GM04503 (cell line): ENCODE results near the gene FOCAD.
"Not testable (repeated sequence)": the region's sequence is repeated elsewhere in the genome, so short reads cannot be mapped to it uniquely, and the experiment has no call there.

Source experiments
- DNase-seq: peaks from one replicate; pipeline ENCODE4 v3.0.0-alpha.2; 2012; ENCODE audit warnings: low read depth

The FOCAD gene

GRCh38 chr9:20884985-20885593 lies 201.0 kb downstream of the FOCAD start:
- no peak for DNase-seq

DNA sequence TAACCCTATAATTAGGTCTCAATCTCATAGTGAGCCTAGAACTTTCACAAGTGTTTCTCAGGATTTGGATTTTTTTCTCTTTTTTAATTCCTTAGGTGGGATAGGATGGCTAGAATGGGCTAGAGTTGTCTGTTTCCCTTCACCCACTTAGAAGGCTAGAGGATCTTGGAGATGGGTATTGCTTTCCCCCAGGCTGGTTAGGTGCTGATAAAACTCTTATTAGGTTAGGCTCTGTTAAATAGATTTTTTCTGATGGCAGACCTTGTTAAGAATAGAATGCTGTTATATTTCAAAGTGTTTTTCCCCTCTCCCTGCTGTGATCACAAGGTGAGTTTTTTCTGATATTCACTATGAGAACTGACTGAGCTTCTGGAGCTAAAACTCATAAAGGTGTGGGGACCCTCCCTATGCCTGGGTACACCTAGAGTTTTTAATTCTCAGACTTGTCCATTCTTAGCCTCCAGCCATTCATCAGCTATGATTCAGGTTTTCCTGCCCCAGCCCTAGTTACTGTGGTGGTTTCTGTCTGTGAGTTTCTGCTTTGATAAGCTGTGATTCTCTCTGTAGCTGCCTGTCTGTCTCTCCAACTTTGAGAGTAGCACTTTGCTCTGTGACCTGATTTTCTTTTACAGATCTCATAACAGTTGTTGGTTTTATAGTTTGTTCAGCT lies 215.0 kb downstream of the FOCAD start:
- no peak for DNase-seq

- DNase-seq, result no peak
Measured at GRCh38 chr9:20903212-20903611, 219.2 kb downstream of the FOCAD start.

- DNase-seq, result no peak
Measured at GRCh38 chr9:20904995-20905394, 220.9 kb downstream of the FOCAD start.

DNA sequence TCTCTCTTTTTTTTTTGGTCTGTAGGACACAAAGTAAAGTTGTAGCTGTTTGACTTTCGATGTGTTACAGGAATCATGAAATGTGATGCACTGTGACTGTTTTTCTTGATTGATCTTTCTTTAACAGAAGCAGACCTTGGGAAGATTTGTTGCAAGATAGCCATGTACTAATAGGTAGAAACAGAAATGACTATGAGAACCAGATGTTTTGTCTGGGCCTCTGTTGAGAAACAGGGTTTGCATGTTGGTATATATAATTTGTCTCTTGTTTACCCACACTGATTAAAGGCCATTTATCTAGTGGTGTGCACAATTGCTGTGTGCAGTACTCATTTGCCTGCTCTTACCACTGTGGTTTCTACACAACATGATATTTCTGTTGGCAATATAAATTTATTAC lies 222.3 kb downstream of the FOCAD start:
- DNase-seq, result no peak

- DNase-seq, result no peak
Measured at GRCh38 chr9:20908461-20908860, 224.4 kb downstream of the FOCAD start.

- DNase-seq, result no peak
Measured at GRCh38 chr9:20914556-20914955, 230.5 kb downstream of the FOCAD start.

DNA sequence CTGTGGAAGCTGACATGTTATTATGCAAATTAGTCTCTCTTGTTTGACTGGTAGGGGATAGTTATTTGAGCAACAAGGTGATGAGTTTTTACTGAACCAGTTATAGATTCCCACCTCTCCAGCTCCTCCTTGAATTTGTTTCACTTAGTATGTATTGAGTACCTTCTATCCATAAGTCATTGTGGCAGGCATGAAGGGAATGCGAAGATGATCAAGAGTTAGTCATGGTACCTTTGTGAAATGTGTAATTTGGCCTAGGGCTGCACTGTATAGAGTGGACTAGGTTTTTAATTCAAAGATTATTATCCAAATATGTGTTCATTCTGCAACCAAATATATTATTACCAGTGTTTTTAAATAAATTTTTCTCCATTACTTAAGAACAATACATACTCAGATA lies 237.3 kb downstream of the FOCAD start:
- DNase-seq, result no peak

DNA sequence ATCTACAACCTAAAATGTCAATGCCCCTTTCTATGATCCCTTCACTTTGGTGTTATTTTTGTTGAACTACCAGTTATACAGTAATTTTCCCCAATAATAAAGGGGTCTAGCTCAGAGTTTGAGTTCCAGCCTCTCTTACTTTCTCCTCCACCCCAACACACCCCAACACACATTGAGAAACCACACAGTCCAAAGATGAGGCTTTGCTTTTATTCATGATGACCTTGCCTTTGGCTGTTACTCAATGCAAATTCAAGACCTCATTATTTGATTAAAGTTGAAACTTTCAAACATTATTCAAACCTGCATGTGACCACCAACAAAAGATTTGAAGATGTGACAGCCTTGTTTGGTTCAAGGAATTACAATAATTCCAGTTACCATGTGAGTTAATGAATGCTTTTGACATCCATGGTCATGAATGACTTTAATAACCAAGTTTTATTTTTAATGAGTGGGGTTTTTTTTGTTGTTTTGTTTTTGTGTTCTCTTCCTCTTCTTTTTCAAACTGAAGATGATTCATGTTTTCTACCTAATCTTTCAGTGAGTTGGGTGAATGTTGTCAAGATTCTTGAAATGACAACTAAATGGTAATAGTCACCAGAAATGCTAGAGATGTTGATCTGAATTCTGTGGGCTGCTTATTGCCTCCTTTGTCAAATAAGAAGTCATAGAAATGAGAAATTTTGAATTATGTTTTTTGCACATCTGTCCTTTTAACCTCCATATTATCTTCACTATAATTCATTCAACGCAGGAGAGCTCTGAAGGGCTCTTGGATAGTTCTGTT lies 241.4 kb downstream of the FOCAD start:
- DNase-seq, result no peak

GRCh38 chr9:20929276-20929675 lies 245.2 kb downstream of the FOCAD start:
- no peak for DNase-seq

- no peak for DNase-seq
Measured at GRCh38 chr9:20930836-20931235, 246.8 kb downstream of the FOCAD start.

GRCh38 chr9:20940447-20941173 lies 256.6 kb downstream of the FOCAD start:
- no peak for DNase-seq

- DNase-seq, result no peak
Measured at GRCh38 chr9:20941174-20941690, 257.2 kb downstream of the FOCAD start.

DNA sequence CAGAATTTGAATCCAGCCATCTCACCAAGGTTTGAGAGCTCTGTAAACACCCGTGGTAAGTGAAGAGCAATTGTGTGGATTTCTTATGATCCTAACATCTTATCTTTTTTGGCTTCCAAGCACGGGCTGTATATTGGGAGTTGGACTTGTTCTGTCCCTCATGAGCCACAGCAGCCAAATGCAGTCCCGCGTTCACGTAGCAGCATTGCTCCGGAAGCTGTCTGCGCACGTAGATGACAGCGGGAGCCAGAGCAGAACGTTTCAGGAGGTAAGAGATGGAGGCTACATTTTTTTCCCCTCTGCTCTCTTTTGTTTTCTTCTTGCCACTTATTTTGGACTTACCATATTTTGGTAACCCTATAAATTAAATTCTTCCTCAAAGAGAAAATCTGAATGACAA lies 260.4 kb downstream of the FOCAD start:
- DNase-seq, result no peak

- no peak for DNase-seq
Measured at GRCh38 chr9:20945269-20945668, 261.2 kb downstream of the FOCAD start.

DNA sequence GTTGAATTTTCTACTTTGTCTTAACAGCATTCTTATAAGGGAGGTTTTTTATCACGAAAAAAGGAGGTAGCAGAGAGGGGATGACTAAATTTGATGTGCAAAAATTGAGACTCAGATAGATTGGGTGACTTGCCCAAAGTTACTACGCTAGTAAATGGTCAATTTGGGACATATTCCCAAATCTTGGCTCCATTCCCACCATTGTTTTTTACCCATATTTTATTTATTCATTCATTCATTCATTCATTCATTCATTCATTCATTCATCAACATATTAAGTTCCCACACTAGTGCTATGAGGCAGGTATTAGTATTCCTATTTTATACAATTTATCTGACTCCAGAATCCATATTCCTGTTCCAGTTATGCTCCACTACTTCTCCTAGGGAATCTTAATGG lies 261.8 kb downstream of the FOCAD start:
- no peak for DNase-seq

- DNase-seq, result no peak
Measured at GRCh38 chr9:20948703-20949102, 264.6 kb downstream of the FOCAD start.

GRCh38 chr9:20950707-20951106 lies 266.6 kb downstream of the FOCAD start:
- no peak for DNase-seq

- no peak for DNase-seq
Measured at GRCh38 chr9:20962536-20963225, 278.6 kb downstream of the FOCAD start.

DNA sequence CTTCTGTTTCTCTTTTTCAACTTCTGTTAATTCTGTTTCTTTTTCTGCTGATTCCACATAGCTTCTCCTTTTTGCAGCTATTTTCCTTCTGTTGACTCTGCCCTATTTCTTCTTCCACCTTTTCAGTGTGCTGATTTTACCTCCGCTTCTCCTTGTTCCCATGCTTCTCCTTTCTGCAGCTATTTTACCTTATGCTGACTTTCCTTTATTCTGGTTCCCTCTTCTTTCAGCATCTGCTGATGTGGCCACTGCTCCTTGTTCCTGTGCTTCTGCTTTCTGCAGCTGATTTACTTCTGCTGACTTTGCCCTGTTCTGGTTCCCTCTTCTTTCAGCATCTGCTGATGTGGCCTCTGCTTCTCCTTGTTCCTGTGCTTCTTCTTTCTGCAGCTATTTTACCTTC lies 288.6 kb downstream of the FOCAD start:
- DNase-seq, result no peak

DNA sequence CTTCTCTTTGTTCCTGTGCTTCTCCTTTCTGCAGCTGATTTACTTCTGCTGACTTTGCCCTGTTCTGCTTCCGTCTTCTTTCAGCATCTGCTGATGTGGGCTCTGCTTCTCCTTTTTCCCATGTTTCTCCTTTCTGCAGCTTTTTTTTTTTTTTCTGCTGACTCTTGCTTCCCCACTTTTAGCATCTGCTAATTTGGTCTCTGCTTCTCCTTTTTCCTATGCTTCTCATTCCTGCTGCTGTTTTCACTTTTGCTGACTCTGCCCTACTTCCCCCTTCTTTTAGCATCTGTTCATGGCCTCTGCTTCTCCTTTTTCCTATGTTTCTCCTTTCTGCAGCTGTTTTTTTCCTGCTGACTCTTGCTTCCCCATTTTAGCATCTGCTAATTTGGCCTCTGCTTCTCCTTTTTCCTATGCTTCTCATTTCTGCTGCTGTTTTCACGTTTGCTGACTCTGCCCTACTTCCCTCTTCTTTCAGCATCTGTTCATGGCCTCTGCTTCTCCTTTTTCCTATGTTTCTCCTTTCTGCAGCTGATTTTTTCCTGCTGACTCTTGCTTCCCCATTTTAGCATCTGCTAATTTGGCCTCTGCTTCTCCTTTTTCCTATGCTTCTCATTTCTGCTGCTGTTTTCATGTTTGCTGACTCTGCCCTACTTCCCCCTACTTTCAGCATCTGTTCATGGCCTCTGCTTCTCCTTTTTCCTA lies 289.3 kb downstream of the FOCAD start:
- not testable (repeated sequence) for DNase-seq
